ENCODE data around the gene EYS. TPM values are rescaled to one million over a fixed set of nuclear protein-coding genes. Genes with fewer than 3 reads are reported as not detected.

Gene EYS
- total and polyA plus RNA-seq, 2 of the 13 experiments (the other 11 are each of a cell fraction or from before 2014, with no cell fraction given): 0.04 to 0.07 TPM

- TF ChIP-seq SOX13 (IDR thresholded peaks at IDR 0.05) (no peak), SOX13 (CRISPR knock-in tag; conservative IDR thresholded peaks at IDR 0.05 in 1 of 2, IDR thresholded peaks at IDR 0.05 in 1 of 2) (no peak), PRMT3 (CRISPR knock-in tag; IDR thresholded peaks at IDR 0.05; ENCODE audit: borderline replicate concordance, low read depth) (no peak), KDM5A (IDR thresholded peaks at IDR 0.05; ENCODE audit: borderline replicate concordance, low read length) (no peak), RARG (CRISPR knock-in tag; IDR thresholded peaks at IDR 0.05; ENCODE audit: low read depth) (no peak), ZNF430 (CRISPR knock-in tag; IDR thresholded peaks at IDR 0.05) (no peak)
- TF ChIP-seq, protein P1, sequence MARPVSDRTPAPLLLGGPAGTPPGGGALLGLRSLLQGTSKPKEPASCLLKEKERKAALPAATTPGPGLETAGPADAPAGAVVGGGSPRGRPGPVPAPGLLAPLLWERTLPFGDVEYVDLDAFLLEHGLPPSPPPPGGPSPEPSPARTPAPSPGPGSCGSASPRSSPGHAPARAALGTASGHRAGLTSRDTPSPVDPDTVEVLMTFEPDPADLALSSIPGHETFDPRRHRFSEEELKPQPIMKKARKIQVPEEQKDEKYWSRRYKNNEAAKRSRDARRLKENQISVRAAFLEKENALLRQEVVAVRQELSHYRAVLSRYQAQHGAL (CRISPR knock-in tag; IDR thresholded peaks at IDR 0.05; ENCODE audit: not compliant biosample characterization): no peak
Measured at GRCh38 chr6:64553249-64553786, 1153.7 kb downstream of the EYS start (continued).

- in situ Hi-C loops (cut with HindIII; ENCODE audit: extremely low pct_ligation_motif_present, low pct_unique_long_range_greater_than_20kb) (no loop called here), intact Hi-C loops (cut with micrococcal nuclease; ENCODE audit: unreplicated experiment) (no loop called here)
- no peak for TF ChIP-seq MED13 (CRISPR knock-in tag; IDR thresholded peaks at IDR 0.05)
- POLR2A ChIA-PET: no interaction called here
- FAIRE-seq (no peak), ATAC-seq (no peak), DNase-seq (ENCODE audit: low spot score) (no peak)
- H4K20me1 ChIP-seq (ENCODE audit: insufficient read depth, low read length): no peaks in the 10 kb centered on the region
- WGBS (ENCODE audit: low lambda C conversion rate): 34% methylated on average over 6 of the region's 20 CpGs
- H3K9ac ChIP-seq (ENCODE audit: insufficient read depth, low read depth, low read length): no peak overlapping the region
- no peak overlapping the region for H3K4me2 ChIP-seq (ENCODE audit: low read depth, low read length)
- BruUV-seq (replicated peaks): no TSS peak
- no peak overlapping the region for H2AFZ ChIP-seq (ENCODE audit: low read length)
- no peaks in the 10 kb centered on the region for H3K9me3 ChIP-seq (ENCODE audit: low read length)
- no peaks in the 10 kb centered on the region for H3K36me3 ChIP-seq (replicated peaks in 1 of 2; ENCODE audit: control insufficient read depth in 1 of 2, insufficient read depth in 2 of 2, low read length in 2 of 2)
- no peaks in the 10 kb centered on the region for H3K79me2 ChIP-seq (ENCODE audit: insufficient read depth, low read length)
- H3K27ac ChIP-seq (ENCODE audit: extremely low read length, insufficient read depth, low read length): no peak overlapping the region
- H3K4me1 ChIP-seq (ENCODE audit: insufficient read depth, low read length): no peaks in the 10 kb centered on the region
- H3K4me3 ChIP-seq (replicated peaks in 1 of 3; ENCODE audit: insufficient read depth in 1 of 3, low read depth in 2 of 3, low read length in 3 of 3): no peak overlapping the region
- CTCF ChIA-PET (ENCODE audit: low intra/inter-chr PET ratio, low total read pairs): no interaction called here
- H3K27me3 ChIP-seq (ENCODE audit: control insufficient read depth in 1 of 2, insufficient read depth in 2 of 2, low read length in 2 of 2): no peaks in the 10 kb centered on the region
Measured at GRCh38 chr6:64547594-64548268, 1159.3 kb downstream of the EYS start.

All from HepG2 (cell line).